SHP77 (cell line): ENCODE data around the gene POMT1.
A peak's percentile ranks its signal among the peaks of the same experiment; 100 is the strongest.
"Not testable (repeated sequence)": the region's sequence is repeated elsewhere in the genome, so short reads cannot be mapped to it uniquely, and the experiment has no call there.

Experiments
- DNase-seq, 2 experiments: peaks; one replicate each; lab custom pipeline; 2025; lab: John Stamatoyannopoulos, UW

Gene POMT1, protein sequence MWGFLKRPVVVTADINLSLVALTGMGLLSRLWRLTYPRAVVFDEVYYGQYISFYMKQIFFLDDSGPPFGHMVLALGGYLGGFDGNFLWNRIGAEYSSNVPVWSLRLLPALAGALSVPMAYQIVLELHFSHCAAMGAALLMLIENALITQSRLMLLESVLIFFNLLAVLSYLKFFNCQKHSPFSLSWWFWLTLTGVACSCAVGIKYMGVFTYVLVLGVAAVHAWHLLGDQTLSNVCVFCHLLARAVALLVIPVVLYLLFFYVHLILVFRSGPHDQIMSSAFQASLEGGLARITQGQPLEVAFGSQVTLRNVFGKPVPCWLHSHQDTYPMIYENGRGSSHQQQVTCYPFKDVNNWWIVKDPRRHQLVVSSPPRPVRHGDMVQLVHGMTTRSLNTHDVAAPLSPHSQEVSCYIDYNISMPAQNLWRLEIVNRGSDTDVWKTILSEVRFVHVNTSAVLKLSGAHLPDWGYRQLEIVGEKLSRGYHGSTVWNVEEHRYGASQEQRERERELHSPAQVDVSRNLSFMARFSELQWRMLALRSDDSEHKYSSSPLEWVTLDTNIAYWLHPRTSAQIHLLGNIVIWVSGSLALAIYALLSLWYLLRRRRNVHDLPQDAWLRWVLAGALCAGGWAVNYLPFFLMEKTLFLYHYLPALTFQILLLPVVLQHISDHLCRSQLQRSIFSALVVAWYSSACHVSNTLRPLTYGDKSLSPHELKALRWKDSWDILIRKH

DNA sequence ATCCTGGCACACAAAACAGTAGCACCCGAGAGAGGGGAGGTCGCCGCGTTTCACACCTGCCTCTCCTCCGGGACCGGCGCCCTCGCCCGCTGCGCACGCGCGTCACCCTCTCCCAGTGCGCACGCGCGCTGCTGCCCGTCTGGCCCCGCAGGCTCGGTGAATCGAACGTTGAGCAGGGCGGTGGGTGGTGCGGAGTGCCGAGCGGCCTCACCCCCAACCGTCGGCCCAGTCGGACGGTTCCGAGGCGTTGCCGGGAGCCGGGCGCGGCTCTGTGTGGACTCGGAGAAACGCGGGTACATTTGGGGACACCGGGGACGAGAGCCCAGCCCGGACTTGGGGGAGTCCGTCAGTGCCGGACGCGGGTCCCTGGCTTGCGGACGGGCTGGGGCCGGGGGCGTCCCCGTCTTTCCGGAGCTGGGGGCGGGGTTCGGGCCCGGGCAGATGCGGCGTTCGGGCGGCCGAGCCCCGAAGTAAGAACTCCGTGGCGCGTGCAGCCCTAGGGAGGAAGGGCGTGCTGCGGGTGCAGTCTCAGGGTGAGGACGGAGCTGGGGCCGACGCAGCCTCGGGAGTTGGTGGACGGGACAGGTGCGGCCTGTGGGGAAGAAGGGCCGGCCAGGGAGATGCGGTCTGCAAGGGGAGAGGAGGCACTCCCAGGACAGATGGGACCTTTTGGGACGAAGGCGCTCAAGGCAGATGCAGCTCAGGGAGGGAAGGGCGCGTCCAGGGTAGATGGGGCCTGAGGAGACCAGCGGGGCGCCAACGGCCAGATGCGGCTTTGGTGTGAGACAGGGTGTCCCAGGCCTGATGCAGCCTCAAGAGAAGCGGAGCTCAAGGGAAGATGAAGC lies at the start of gene POMT1:
Gene POMT1, plus strand, starts transcription at position 138 of the 845 bp plus-strand sequence. CDS start 1,301 bp downstream, outside the sequence.
- peak; percentile 78 to 90 for DNase-seq

DNA sequence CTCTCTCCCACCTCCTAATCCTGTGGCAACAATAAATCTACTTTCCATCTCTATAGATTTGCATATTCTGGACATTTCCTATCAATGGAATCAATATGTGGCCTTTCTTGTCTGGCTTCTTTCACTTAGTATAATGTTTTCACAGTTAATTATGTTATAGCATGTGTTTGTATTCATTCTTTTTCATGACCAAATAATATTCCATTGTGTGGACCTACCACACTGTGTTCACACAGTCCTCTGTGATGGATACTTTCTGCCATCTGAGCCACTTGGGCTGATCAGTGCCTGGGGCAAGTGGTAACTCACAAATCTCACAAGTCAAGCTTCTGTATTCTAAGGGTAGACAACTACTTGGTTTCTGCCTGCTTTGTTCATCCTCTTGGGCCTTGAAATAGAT lies 48.7 kb upstream of the POMT1 start:
- no peak for DNase-seq

DNA sequence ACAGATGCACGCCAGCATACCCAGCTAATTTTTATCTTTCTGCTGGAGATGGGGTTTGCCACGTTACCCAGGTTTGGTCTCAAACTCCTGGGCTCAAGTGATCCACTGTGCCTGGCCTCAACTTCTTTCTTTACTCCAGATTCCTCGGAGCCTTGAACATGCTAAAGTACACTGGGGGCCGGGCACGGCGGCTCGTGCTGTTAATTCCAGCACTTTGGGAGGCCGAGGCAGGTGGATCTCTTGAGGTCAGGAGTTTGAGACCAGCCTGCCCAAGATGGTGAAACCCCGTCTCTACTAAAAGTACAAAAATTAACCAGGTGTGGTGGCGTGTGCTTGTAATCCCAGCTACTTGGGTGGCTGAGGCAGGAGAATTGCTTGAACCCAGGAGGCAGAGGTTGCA lies 47.1 kb upstream of the POMT1 start:
- not testable (repeated sequence) for DNase-seq

DNA sequence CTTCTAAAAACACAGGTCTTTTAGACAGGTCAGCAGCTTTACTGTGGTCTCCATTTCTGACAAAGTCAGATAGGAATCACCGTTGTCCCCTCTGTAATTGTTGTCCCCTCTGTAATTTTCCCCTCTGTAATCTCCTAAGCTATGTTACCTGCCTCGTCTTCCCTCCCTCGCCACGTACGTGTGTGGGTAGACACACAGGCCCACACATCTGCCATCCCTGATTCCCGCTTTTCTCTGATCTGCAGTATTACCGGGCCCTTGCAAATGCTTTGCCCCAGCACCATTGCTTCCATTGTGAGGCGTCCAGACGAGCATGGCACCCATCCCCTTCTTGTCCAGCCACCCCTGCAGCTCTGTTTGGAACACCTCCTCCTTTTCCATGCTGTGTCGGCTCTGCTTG lies 45.0 kb upstream of the POMT1 start:
- no peak for DNase-seq

DNA sequence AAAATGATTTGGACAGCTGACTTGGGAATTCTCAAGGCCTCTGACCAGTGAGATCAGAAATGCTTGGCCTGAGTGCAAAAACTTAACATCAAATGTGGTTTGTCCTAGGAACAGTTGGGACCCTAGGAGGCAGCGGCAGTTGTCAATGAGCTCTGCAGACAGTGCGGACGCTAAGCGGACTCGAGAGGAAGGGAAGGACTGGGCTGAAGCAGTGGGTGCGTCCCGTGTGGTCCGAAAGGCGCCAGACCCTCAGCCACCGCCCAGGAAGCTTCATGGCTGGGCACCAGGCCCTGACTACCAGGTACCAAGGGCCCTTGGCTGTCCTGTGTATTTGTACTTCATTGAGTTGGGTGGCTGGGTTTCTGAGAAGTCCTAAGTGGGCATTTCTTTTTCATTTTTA lies 43.7 kb upstream of the POMT1 start:
- no peak for DNase-seq

DNA sequence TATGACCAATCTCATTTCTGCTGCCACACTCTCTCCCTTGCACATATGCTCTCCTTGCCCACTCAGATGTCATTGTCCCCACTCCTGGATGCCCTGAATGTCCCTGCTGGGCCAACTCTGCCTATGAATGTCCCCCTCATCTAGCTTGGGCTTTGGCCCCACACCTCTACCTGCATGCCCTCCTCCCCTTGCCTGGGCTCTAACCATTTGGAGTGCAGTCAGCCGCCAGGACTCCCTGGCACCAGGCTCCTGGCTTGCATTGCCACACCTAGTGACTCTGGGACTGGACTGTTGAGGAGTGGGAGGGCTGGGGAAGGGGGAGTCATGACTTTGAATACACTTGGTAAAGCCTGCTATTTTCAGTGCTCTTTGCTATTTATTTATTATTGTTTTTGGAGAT lies 41.6 kb upstream of the POMT1 start:
- DNase-seq, result no peak

DNA sequence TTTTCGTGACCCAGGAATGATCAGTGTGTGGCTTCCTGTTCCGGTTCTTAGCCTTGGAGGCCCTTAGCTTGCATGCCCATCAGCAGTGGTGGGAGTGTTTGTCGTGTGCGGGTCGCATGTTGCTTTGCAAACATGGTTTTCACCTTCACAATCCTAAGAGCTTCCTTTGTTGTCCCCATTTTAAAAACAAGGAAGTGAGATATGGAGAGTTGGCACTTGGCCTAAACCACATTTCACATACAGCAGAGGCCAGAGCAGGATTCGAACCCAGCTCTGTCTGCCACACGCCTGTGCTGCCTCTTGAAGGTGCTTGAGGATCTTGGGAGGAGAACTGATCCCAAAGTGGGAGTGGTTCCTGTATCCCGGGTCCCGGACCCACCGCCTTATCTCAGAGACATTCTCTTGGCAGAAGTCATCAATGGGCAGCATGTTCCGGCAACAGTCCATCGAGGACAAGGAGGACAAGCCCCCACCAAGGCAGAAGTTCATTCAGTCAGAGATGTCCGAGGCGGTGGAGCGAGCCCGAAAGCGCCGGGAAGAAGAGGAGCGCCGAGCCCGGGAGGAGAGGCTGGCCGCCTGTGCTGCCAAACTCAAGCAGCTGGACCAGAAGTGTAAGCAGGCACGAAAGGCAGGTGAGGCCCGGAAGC lies 38.2 kb upstream of the POMT1 start:
- no peak for DNase-seq

DNA sequence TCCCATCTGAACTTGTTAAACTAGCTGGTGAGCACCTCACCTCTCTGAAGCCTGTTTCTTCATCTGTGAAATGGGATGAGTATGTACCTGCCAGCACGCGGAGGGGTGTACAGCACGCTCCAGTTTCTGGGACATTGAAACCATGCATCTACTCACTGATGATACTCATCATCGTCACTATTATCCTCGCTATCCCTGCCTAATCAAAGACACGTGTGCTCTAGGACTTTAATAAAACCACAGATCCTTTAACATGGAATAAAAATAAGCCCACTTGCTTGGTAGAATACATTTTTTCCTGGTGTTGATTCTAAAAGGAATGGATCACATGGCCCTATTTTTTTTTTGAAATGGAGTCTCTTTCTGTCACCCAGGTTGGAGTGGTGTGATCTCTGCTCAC lies 37.3 kb upstream of the POMT1 start:
- no peak for DNase-seq

DNA sequence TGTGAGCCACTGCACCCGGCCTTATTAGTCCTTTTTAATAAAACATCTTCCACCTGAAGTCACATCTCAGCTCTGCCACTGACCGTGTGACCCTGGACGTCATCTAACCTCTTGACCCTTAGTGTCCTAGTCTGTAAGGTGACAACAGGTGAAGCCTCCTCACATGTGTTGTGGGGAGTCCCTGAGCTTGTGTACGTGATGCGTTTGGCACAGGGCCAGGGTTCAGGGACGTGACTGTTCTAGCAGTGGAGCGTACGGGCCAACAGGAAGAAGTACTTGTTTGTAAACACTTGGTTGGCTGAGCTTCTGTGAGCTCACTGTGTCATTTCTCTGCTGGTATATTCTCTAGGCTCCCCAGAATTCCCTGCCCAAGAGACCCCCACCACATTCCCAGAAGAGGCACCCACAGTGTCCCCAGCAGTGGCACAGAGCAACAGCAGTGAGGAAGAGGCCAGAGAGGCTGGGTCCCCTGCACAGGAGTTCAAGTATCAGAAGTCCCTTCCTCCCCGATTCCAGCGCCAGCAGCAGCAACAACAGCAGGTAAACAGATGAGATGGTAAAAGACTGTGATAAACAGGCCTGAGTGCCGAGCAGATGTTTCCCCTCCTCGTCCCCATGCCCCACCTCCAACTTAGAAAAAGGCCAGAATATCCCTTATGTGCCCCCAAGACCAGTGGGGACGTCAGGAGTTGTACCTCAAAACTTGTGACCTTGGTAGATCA lies 35.3 kb upstream of the POMT1 start:
- no peak for DNase-seq

DNA sequence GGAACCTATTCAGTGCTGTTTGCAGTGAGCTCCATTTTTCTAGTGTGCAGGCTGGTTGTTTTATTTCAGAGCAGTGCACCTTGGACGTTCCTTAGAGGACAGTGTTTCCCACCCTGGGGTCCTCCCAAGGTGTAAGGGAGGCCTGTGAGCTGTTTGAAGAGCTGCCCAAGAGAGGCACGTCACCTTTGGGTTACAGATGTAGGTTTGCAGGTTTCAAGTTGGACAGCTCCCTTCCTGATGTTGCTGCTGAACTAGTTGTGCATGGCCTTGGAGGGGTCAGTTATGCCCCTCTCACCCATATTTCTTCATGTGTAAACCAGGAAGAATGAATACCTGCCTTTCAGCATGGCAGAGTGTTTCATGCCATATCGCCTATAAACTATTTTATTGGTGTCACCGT lies 34.7 kb upstream of the POMT1 start:
- no peak for DNase-seq

DNA sequence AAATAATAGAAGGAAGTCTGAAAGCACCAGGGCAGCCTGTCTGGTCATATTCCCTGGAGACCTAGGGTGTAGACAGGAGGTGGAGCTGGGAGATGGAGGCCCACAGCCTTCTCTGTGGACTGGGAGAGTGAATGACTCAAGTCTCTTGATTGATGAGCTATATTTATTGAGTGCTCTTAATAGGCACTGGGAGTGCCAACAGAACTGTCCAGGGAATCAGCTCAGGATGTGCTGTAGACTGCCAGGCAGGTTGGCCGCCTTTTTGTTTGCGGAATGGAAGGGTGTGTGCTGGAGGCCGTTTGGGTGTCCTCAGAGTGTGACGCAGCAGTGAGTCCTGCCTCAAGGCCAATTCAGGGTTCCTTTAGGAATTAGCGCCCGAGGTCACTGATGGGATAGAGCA lies 33.4 kb upstream of the POMT1 start:
- DNase-seq, result no peak

DNA sequence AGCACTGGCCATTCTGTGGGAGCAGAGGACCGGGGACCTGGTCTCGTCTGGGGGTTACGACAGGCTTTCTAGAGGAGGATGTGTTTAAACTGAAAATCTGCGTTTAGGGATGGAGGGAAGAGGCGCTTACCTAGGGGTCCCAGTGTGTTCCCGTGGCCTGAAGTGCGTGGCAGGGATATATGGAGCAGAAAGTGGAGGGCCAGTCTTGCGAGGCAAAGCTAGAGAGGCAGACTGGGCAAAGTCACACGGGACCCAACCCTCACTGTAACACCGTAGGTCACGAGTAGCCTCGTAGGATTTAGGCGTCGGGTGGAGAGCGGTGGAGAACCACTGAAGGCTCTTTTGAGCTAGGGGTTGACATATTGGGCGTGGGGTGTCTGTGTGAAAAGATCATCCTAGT lies 32.8 kb upstream of the POMT1 start:
- DNase-seq, result no peak

DNA sequence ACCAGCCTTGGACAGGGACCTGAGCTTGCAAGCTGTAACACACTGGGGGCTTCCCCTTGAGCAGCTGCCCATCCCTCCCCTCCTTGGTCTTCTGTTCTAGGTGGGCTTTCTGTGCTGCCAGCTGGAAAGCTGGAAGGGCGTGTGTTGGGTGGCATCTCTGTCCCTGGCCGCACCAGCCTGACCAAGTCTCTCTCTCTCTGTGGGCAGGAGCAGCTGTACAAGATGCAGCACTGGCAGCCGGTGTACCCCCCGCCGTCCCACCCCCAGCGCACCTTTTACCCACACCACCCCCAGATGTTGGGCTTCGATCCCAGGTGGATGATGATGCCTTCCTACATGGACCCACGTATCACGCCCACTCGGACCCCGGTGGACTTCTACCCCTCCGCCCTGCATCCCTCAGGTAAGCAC lies 32.1 kb upstream of the POMT1 start:
- no peak for DNase-seq

DNA sequence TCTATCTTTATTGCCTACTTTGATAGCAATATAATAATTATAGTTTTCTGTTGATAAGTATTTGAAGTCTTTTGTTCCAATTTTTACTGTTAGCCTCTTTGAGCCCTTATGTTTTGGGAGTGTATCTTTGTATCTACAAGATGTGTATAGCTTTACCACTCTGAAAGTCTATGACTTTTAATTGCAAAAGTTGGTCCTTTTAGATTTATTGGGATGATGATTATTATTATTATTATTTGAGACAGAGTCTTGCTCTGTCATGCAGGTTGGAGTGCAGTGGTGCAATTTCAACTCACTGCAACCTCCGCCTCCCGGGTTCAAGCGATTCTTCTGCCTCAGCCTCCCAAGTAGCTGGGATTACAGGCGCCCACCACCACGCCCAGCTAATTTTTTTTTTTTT lies 30.6 kb upstream of the POMT1 start:
- not testable (repeated sequence) for DNase-seq

DNA sequence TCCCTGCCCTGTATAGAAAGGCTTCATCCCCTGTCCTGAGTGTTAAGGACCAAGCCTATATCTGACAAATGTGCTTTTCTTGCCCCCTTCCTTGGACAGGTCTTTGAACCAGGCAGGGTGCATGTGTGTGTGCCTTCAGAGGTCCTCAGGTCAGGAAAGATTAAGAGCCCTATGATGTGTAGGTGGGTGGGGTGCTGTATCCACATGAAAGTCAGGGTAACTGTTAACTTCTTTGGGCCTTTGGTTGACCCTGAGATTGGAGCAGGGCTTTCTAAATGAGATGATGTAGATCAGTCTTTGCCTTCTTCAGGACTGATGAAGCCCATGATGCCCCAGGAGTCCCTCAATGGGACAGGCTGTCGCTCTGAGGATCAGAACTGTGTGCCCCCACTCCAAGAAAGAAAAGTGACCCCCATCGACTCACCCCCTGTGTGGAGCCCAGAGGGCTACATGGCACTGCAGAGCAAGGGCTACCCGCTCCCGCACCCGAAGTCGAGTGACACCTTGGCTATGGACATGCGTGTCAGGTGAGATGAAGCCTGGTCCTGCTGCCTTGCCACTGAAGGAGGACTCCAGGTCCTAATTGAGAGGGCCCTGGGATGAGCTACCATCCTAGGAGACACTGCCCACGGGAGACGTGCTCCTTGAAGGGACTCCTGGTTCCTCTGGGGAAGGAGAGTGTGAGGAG lies 29.4 kb upstream of the POMT1 start:
- DNase-seq, result no peak

DNA sequence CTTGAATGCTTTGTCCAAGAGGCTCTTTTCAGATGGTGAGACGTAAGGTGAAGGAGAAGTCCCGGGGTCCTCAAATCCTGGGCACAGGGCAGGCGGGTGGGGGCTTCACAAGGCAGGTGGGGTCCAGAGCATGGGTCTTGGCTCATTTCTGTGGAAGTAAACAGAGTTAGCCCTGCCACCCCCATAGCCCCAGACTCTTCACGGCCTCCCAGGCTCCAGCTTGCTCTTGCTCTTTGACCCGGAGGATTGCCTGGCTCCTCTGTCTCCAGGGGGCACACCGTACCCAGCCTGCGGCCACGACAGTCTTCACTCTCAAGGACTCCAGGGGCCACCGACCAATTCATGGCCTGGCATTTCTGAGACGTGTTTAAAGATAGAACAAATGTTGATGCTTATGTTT lies 28.8 kb upstream of the POMT1 start:
- DNase-seq, result no peak

DNA sequence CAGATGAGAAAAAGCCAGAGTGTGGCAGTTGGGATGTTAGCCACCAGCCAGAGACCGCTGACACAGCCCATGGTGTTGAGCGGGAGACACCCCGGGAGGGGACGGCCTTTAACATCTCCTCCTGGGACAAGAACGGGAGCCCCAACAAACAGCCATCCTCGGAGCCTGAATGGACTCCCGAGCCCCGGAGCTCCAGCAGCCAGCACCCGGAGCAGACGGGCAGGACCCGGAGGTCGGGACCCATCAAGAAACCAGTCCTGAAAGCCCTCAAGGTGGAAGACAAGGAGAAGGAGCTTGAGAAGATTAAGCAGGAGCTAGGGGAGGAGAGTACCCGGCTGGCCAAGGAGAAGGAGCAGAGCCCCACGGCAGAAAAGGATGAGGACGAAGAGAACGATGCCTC lies 28.0 kb upstream of the POMT1 start:
- no peak for DNase-seq

DNA sequence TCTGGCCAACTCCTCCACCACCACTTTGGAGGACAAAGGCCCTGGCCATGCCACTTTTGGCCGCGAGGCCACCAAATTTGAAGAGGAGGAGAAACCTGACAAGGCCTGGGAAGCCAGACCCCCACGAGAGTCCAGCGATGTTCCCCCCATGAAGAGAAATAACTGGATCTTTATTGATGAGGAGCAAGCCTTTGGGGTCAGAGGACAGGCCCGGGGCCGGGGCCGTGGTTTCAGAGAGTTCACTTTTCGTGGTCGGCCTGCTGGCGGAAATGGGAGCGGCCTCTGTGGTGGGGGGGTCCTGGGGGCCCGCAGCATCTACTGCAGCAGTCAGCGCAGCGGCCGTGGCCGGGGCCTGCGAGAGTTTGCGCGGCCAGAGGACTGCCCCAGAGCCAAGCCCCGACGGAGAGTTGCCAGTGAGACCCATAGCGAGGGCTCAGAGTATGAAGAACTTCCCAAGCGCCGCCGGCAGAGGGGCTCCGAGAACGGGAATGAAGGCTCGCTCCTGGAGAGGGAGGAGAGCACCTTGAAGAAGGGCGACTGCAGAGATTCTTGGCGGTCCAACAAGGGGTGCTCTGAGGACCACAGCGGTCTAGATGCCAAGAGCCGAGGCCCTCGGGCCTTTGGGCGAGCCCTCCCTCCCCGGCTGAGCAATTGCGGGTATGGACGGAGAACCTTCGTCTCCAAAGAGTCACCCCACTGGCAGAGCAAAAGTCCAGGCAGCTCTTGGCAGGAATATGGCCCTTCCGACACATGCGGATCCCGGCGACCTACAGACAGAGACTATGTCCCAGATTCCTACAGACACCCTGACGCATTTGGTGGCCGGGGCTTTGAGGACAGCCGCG lies 27.4 kb upstream of the POMT1 start:
- DNase-seq, result no peak

DNA sequence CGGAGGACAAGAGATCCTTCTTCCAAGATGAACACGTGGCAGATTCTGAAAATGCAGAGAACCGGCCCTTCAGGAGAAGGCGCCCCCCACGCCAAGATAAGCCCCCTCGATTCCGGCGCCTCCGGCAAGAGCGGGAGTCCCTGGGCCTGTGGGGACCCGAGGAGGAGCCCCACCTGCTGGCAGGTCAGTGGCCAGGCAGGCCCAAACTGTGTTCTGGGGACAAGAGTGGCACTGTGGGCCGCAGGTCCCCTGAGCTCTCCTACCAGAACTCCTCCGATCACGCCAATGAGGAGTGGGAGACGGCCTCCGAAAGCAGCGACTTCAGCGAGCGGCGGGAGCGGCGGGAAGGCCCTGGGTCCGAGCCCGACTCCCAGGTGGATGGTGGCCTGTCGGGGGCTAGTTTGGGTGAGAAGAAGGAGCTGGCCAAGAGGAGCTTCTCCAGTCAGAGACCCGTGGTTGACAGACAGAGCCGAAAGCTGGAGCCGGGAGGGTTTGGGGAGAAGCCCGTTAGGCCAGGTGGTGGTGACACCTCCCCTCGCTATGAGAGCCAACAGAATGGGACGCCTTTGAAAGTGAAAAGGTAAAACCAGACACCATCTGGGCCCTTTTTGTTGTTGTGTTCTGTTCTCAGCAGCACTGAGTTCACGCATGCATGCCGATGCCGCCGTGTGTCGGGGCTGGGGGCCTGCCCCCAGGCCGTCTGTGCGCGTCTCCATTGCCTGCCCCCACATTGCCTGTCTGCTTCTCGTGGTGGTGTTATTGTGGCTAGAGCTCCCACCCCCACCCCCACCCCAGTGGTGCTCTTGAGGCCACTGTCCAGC lies 26.6 kb upstream of the POMT1 start:
- DNase-seq, result no peak
